Stimulated activated memory B cell treated with anti-CD40 and anti-IgM and Interleukin-4, amounts not matched to agents 10 μg/mL and 1 μg/mL and 100 μg/mL, for 72 hours (primary cell): ENCODE data around the gene OR52E1.
A peak's percentile ranks its signal among the peaks of the same experiment; 100 is the strongest.
"Not testable (repeated sequence)": the region's sequence is repeated elsewhere in the genome, so short reads cannot be mapped to it uniquely, and the experiment has no call there.

Experiments
- ATAC-seq: fragments of 150-1000 bp; cut with Tn5 transposase; 2 replicates; pipeline ENCODE4 v1.10.0; 2021
- H3K27ac Mint-ChIP-seq: one replicate; pipeline ENCODE4 v1.8.0; 2022; ENCODE audit warnings: mild to moderate bottlenecking, mixed read lengths
- H3K27me3 Mint-ChIP-seq: one replicate; pipeline ENCODE4 v1.8.0; 2022; ENCODE audit warnings: mixed read lengths
- H3K36me3 Mint-ChIP-seq: one replicate; pipeline ENCODE4 v1.8.0; 2022; ENCODE audit warnings: mixed read lengths
- H3K4me1 Mint-ChIP-seq: one replicate; pipeline ENCODE4 v1.8.0; 2022; ENCODE audit warnings: mixed read lengths
- H3K4me3 Mint-ChIP-seq: one replicate; pipeline ENCODE4 v1.8.0; 2022; ENCODE audit warnings: mild to moderate bottlenecking, moderate library complexity, mixed read lengths
- H3K9me3 Mint-ChIP-seq: one replicate; pipeline ENCODE4 v1.8.0; 2022; ENCODE audit warnings: mixed read lengths

OR52E1 gene

DNA sequence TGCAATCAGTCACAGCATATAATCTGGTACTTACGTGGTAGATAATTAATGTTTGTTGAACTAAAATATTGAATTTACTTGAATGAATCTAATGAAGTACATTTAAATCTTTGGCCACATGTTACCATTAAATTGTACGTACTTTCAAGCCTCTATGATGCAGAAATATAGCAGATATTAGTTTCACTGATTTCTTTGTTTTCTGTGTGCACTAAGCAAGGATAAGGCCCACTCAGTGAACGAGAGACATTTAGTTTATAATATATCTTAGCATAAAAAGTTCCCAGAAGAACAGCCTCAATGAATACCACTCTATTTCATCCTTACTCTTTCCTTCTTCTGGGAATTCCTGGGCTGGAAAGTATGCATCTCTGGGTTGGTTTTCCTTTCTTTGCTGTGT is at the start of gene OR52E1:
OR52E1 (plus strand) TSS at position 301 of the 400 bp plus-strand sequence.
- Mint-ChIP-seq H3K4me1 (no peaks in the 10 kb centered on the region), H3K9me3 (no peaks in the 10 kb centered on the region), H3K27ac (no peak within 1 kb of the TSS), H3K27me3 (peaks cover 7% of the 10 kb centered on the region), H3K36me3 (no peaks in the 10 kb centered on the region), H3K4me3 (no peak within 1 kb of the TSS)
- no peak for ATAC-seq

DNA sequence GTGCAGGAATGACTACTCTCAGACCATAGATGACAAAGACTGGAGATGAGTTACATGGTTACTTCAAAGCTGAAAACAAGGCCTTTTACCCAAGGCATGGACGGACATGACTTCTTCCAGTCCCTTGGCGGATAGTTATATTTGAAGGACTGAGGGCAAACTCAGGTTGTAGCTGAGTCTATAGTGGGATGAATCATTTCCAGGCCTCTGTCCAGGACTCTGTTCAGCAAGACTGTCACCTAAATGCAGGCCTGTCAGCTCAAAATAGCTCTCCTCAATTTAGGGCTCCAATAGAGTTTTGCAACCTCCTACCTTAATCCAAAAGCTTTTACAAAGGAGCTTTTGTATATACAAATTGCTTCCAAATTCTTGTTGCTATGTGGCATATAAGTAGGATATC is 47.4 kb upstream of the OR52E1 start:
- H3K36me3 Mint-ChIP-seq: no peaks in the 10 kb centered on the region
- H3K27me3 Mint-ChIP-seq: no peaks in the 10 kb centered on the region
- no peak overlapping the region for H3K27ac Mint-ChIP-seq
- H3K9me3 Mint-ChIP-seq: peaks cover 23% of the 10 kb centered on the region
- no peak overlapping the region for H3K4me3 Mint-ChIP-seq
- H3K4me1 Mint-ChIP-seq: no peaks in the 10 kb centered on the region
- ATAC-seq: no peak

DNA sequence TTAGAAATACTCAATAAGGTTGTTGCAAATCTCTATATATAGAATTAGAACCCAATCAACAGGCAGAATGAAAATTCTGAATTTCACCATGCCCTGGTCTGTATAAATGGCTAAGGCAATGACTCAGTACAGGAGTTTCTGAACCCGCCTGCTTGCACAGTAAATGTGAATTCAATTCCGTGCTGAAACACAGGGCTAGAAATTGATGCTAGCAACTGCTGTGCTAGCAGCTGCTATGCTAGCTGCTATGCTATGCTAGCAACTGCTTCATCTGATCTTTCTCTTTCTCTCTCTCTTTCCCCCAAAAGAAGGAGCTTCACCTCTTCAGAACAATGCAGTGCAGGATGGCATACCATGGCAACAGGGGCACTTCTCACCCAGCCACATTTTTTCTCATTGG is 32.7 kb upstream of the OR52E1 start:
- Mint-ChIP-seq H3K27ac (no peak overlapping the region), H3K27me3 (no peaks in the 10 kb centered on the region), H3K4me3 (no peak overlapping the region), H3K36me3 (no peaks in the 10 kb centered on the region), H3K9me3 (no peaks in the 10 kb centered on the region), H3K4me1 (no peaks in the 10 kb centered on the region)
- ATAC-seq: no peak

DNA sequence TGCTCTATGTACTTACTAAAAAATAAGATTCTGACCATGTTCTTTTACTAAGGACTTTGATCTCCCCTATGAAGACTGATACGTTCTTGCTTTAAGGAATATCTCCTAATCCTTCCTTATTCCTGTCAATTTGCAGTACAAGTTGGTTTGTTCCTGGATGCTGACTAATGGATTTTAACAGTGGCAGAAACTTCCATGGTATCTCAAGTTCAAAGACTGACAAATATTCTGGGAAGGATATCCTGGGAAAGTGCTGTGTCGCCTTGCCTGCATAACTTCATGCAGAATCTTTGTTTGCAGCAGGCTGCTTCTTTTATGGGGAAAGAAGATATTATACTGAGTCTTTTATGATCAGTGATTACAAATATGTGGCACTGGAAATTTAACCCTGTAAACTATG is 31.4 kb upstream of the OR52E1 start:
- H3K9me3 Mint-ChIP-seq: no peaks in the 10 kb centered on the region
- H3K4me1 Mint-ChIP-seq: no peaks in the 10 kb centered on the region
- no peaks in the 10 kb centered on the region for H3K36me3 Mint-ChIP-seq
- no peak for ATAC-seq
- H3K27ac Mint-ChIP-seq: no peak overlapping the region
- H3K4me3 Mint-ChIP-seq: no peak overlapping the region
- H3K27me3 Mint-ChIP-seq: no peaks in the 10 kb centered on the region

DNA sequence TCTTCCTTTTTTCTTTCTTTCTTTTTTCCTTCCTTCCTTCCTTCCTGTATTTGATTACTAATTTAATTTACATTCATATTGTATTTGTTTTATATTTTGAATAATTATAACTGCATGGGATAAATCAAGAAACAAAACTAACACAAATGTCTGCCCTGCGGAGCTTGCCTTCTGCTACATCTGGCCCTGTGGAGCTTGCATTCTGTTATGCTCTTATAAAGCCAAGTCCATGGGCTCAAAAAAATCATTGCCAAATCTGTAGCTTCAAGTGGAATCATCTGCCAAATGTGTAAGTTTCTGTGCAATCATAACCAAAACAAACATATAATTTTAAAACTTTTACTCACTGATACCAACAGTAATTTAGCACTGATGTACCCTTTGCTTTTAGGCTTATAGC is 31.0 kb upstream of the OR52E1 start:
- H3K36me3 Mint-ChIP-seq: no peaks in the 10 kb centered on the region
- no peaks in the 10 kb centered on the region for H3K9me3 Mint-ChIP-seq

DNA sequence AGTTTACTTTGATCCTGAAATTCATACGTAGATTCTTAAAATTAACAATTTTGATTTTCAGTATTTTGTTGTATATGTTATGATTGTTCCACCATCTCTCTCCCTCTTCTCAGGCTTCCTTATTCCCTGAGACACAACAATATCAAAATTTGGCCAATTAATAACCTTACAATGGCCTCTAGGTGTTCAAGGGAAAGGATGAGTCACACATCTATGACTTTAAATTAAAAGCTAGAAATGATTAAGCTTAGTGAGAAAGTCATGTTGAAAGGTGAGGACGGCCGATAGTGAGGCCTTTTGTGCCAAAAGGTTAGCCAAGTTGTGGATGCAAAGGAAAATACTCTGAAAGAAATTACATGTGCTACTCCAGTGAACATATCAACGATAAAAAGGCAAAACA is 28.5 kb upstream of the OR52E1 start:
- no peak overlapping the region for H3K4me3 Mint-ChIP-seq
- no peaks in the 10 kb centered on the region for H3K27me3 Mint-ChIP-seq
- no peak for ATAC-seq
- H3K4me1 Mint-ChIP-seq: no peaks in the 10 kb centered on the region
- H3K36me3 Mint-ChIP-seq: no peaks in the 10 kb centered on the region
- H3K9me3 Mint-ChIP-seq: no peaks in the 10 kb centered on the region
- no peak overlapping the region for H3K27ac Mint-ChIP-seq

More for the DNA sequence above, 31.0 kb upstream of the OR52E1 start:
- Mint-ChIP-seq H3K4me3 (no peak overlapping the region), H3K4me1 (no peaks in the 10 kb centered on the region), H3K27ac (no peak overlapping the region), H3K27me3 (no peaks in the 10 kb centered on the region)
- ATAC-seq: no peak

DNA sequence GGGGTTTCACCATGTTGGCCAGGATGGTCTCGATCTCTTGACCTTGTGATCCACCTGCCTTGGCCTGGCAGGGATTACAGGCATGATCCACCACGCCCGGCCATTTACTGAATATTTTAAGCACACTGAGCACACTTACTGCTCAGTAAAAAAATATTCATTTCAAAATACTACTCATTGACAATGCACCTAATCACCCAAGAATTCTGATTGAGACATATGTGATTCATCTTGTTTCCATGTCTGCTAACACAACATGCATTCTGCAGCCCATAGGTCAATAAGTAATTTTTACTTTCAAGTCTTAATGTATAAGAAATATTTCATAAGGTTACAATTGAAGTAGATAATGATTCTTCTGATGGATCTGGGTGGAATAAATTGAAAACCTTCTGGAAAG is 27.3 kb upstream of the OR52E1 start:
- no peaks in the 10 kb centered on the region for H3K4me1 Mint-ChIP-seq
- no peak overlapping the region for H3K27ac Mint-ChIP-seq
- H3K4me3 Mint-ChIP-seq: no peak overlapping the region
- no peaks in the 10 kb centered on the region for H3K36me3 Mint-ChIP-seq
- no peak for ATAC-seq
- peaks cover 2% of the 10 kb centered on the region for H3K9me3 Mint-ChIP-seq
- H3K27me3 Mint-ChIP-seq: no peaks in the 10 kb centered on the region

DNA sequence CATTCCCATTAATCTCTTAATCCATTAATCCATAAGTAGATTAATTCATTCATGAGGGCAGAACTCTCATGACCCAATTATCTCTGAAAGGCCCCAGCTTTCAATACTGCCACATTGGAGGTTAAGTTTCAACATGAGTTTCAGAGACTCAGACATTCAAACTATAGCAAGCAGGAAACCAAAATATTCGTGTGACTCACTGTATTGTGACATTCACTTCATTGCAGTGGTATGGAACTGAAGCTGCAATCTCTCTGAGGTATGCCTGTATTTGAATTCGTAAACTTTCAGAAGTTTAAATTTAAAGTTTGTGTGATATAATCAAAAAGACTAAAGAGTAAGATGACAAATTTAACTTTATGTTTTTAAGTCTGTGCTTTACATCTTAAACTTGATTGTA is 26.0 kb upstream of the OR52E1 start:
- Mint-ChIP-seq H3K4me1 (no peaks in the 10 kb centered on the region), H3K9me3 (peaks cover 3% of the 10 kb centered on the region), H3K36me3 (no peaks in the 10 kb centered on the region), H3K4me3 (no peak overlapping the region), H3K27me3 (peaks cover 8% of the 10 kb centered on the region), H3K27ac (no peak overlapping the region)
- ATAC-seq: no peak

DNA sequence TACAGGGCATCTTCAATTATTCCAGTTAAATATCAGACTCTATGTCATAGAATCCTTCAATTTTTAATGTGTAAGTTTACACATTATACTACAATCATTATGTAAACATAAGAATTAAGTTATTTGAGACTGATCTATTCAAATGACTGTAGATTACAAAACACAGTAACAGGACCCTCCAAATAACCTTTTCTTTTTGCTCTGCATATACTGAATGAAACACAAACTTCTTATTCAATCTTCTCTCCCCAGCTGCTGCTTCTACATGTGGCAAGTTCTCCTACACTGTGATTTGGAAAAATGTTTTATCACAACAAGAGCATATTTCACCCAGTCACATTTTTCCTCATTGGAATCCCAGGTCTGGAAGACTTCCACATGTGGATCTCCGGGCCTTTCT is 23.1 kb upstream of the OR52E1 start, which contains the start of gene OR52J3:
OR52J3 (plus strand) TSS at position 301 of the 400 bp plus-strand sequence; CDS start at position 301, 0 bp downstream.
- H3K36me3 Mint-ChIP-seq: no peaks in the 10 kb centered on the region
- ATAC-seq: no peak
- no peak within 1 kb of the TSS for H3K4me3 Mint-ChIP-seq
- peaks cover 3% of the 10 kb centered on the region for H3K9me3 Mint-ChIP-seq
- H3K27me3 Mint-ChIP-seq: peaks cover 8% of the 10 kb centered on the region
- H3K27ac Mint-ChIP-seq: no peak within 1 kb of the TSS
- H3K4me1 Mint-ChIP-seq: no peaks in the 10 kb centered on the region

DNA sequence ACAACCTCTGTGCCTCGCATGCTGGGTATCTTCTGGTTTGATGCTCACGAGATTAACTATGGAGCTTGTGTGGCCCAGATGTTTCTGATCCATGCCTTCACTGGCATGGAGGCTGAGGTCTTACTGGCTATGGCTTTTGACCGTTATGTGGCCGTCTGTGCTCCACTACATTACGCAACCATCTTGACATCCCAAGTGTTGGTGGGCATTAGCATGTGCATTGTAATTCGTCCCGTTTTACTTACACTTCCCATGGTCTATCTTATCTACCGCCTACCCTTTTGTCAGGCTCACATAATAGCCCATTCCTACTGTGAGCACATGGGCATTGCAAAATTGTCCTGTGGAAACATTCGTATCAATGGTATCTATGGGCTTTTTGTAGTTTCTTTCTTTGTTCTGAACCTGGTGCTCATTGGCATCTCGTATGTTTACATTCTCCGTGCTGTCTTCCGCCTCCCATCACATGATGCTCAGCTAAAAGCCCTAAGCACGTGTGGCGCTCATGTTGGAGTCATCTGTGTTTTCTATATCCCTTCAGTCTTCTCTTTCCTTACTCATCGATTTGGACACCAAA is 22.5 kb upstream of the OR52E1 start:
- Mint-ChIP-seq H3K9me3 (peaks cover 3% of the 10 kb centered on the region), H3K36me3 (no peaks in the 10 kb centered on the region), H3K4me3 (no peak overlapping the region), H3K4me1 (no peaks in the 10 kb centered on the region), H3K27ac (no peak overlapping the region), H3K27me3 (peaks cover 8% of the 10 kb centered on the region)
- no peak for ATAC-seq

DNA sequence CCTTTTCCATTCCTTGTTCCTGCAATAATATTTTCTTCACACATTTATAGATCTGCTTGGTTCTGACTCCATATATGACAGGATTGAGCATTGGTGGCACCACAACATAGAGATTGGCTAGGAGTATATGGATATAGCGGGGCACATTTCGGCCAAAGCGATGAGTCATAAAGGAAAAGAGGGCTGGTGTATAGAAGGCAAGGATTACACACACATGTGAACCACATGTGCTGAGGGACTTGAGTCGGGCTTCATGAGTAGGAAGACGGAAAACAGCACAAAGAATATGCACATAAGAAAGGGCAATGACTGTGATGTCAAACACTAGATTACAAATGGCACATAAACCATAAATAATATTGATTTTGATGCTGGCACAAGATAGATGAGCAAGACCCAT is 10.7 kb upstream of the OR52E1 start:
- not testable (repeated sequence) for H3K4me1 Mint-ChIP-seq, H3K9me3 Mint-ChIP-seq, ATAC-seq, H3K27me3 Mint-ChIP-seq, H3K27ac Mint-ChIP-seq, H3K36me3 Mint-ChIP-seq, H3K4me3 Mint-ChIP-seq

DNA sequence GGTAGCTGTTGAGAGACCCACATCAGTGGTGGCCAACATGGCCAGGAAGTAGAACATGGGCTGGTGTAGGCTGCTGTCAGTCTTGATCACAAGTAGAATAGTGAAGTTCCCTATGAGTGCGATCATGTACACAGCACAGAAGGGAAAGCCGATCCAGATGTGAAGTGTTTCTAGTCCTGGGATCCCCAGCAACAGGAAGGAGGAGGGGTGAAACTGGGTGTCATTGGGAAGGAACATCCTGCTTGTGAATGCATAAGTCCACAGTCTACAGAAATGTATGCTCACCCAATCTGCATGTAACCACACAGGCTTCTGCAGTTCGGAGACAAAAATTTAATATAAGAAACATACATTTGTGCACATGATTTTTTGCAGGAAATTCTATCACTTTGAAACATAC is 10.0 kb upstream of the OR52E1 start, which contains the start of gene OR52E2:
OR52E2 (minus strand) TSS at position 237 of the 400 bp plus-strand sequence; CDS start at position 237, 0 bp downstream.
- Mint-ChIP-seq H3K27ac (no peak within 1 kb of the TSS), H3K9me3 (peaks cover 2% of the 10 kb centered on the region), H3K36me3 (no peaks in the 10 kb centered on the region), H3K27me3 (peaks cover 7% of the 10 kb centered on the region), H3K4me1 (no peaks in the 10 kb centered on the region), H3K4me3 (no peak within 1 kb of the TSS)
- peak; percentile 43 for ATAC-seq

DNA sequence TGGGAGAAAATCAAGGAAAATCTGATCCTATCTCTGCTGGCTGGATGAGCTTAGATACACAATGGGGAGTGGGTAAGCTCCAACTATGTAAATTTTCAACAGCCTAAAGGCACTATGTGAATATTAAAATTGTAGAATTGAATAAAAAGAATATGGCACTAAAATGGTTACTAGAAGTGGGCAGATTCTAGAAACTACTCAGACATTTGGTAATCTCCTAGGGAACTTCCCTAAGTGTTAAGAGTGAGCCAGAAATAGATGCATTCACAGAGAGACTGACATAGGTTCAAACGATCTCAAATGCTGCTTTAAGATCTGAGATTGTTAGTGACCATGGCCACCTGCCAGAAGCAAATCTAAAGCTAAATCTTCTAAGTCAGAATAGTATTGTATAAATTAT is 4.3 kb upstream of the OR52E1 start:
- Mint-ChIP-seq H3K4me1 (no peaks in the 10 kb centered on the region), H3K4me3 (no peak overlapping the region), H3K27ac (no peak overlapping the region), H3K9me3 (no peaks in the 10 kb centered on the region), H3K36me3 (no peaks in the 10 kb centered on the region), H3K27me3 (peaks cover 12% of the 10 kb centered on the region)
- ATAC-seq: no peak

DNA sequence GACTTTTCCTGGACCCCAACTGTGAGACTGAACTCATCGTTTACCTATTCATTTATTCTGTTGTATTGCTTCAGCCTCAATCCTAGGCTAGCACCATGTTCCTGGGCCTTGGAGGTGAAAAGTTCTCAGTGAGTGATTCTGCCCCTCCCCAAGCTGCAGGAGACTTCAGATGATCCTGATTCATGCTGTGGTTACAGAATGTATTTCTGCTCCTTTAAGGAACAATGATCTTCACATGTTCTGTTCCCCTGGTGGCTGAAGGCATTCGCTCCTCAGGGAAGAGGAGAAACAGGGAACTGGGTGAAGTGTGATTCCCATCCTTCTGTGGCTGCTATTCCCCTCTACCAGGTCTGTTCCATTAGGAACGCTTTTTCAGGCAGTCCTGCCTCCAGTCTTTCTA is 2.4 kb downstream of the OR52E1 start:
- Mint-ChIP-seq H3K4me1 (no peaks in the 10 kb centered on the region), H3K4me3 (no peak overlapping the region), H3K36me3 (no peaks in the 10 kb centered on the region), H3K27ac (no peak overlapping the region), H3K27me3 (no peaks in the 10 kb centered on the region), H3K9me3 (no peaks in the 10 kb centered on the region)
- ATAC-seq: no peak

DNA sequence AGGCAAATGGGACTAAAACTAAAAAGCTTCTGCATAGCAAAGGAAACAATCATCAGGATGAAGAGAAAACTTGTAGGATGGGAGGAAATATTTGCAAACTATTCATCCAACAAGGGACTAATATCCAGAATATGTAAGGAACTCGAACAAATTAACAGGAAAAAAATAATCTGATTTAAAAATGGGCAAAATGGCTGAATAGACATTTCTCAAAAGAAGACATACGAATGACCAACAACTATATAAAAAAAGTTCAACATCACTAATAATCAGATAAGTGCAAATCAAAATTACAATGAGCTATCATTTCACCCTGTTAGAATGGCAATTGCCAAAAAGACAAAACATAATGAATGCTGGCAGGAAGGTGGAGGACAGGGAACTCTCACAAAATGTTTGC is 12.0 kb downstream of the OR52E1 start:
- Mint-ChIP-seq H3K27ac (no peak overlapping the region), H3K9me3 (no peaks in the 10 kb centered on the region), H3K4me3 (no peak overlapping the region), H3K36me3 (no peaks in the 10 kb centered on the region), H3K27me3 (no peaks in the 10 kb centered on the region), H3K4me1 (no peaks in the 10 kb centered on the region)
- no peak for ATAC-seq

DNA sequence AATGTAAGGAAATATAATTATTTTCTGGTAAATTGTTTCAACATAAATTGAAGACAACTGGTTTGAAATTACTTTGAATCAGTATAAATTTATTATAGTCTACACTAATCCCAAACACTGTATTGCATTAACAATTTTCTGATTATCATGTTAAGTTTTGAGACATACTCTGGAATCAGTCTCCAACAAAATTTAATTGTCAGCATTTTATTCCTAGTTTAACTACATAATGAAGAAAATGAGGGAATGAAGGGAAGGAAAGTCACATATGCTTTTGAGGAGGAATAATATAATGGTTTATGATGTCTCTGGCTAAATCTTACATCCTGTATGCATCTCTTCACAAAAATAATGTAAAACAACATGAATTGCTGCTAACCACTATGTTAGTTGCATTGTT is 14.2 kb downstream of the OR52E1 start:
- Mint-ChIP-seq H3K36me3 (no peaks in the 10 kb centered on the region), H3K27ac (no peak overlapping the region), H3K4me3 (no peak overlapping the region), H3K4me1 (no peaks in the 10 kb centered on the region), H3K9me3 (no peaks in the 10 kb centered on the region), H3K27me3 (peaks cover 4% of the 10 kb centered on the region)
- no peak for ATAC-seq

DNA sequence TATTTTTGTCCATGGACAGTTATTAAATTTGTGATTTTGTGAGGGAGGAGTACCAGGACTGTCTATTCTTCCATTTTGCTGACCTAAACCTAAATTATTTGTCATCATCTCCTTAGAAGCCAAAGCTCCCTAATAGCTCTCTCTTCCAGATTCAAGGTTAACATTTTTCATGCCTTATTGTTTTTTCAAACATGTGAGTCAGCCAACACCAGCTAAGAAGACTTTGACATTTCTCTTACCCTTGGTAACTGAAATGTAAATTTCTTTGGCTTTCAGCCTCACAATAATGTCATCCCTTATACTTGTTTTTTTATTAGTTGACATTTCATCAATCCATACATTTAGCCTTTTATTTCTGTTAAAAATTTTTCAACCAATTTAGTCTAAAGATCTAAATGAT is 19.2 kb downstream of the OR52E1 start:
- no peak overlapping the region for H3K27ac Mint-ChIP-seq
- H3K27me3 Mint-ChIP-seq: peaks cover 8% of the 10 kb centered on the region
- no peak for ATAC-seq
- H3K9me3 Mint-ChIP-seq: peaks cover 6% of the 10 kb centered on the region
- no peak overlapping the region for H3K4me3 Mint-ChIP-seq
- no peaks in the 10 kb centered on the region for H3K4me1 Mint-ChIP-seq
- no peaks in the 10 kb centered on the region for H3K36me3 Mint-ChIP-seq
